Adrenal gland (tissue), 12 donors: Measurements from ENCODE around the gene EXOC3L2. TPM values are rescaled to one million over a fixed set of nuclear protein-coding genes. Genes with fewer than 3 reads are reported as not detected.

Experiments used
- DNase-seq, 7 donors: peaks; one replicate each; pipeline ENCODE4 v3.0.0-alpha.2; 2019 to 2020
- H3K27ac ChIP-seq, 5 donors: fragments of 200-600 bp; sonication (generic) in 4 of 5; 1 replicate in 3 of 5; 2 replicates in 2 of 5; pipeline versions ENCODE4 v1.5.1 to v1.8.0; 2016 to 2020; ENCODE audit warnings: mild to moderate bottlenecking in 1 of 5
- H3K27me3 ChIP-seq: fragments of 200-600 bp; 2 replicates; pipeline ENCODE4 v1.8.0; 2021
- H3K36me3 ChIP-seq, 2 donors: fragments of 200-600 bp; replicated peaks in 1 of 2; 1 replicate in 1 of 2; 2 replicates in 1 of 2; pipeline versions ENCODE4 v1.5.1 to v1.8.0; 2018 to 2022
- H3K4me1 ChIP-seq, 2 donors: fragments of 200-600 bp; replicated peaks in 1 of 2; 1 replicate in 1 of 2; 2 replicates in 1 of 2; pipeline versions ENCODE4 v1.5.1 to v1.8.0; 2018 to 2021
- H3K4me3 ChIP-seq, 4 donors: fragments of 200-600 bp; sonication (generic) in 3 of 4; one replicate each; pipeline ENCODE4 v1.5.1; 2016 to 2018
- H3K9me3 ChIP-seq, 3 donors: fragments of 200-600 bp; sonication (generic) in 1 of 3; replicated peaks in 1 of 3; 1 replicate in 2 of 3; 2 replicates in 1 of 3; pipeline versions ENCODE4 v1.5.1 to v1.8.0; 2016 to 2021
- POLR2A ChIP-seq, 2 donors: fragments of 450-650 bp; IDR thresholded peaks; one replicate each; pipeline ENCODE4 v1.6.1; 2017; ENCODE audit warnings: antibody characterized with exemption in 2 of 2, mild to moderate bottlenecking in 2 of 2, moderate library complexity in 1 of 2
- WGBS, 4 donors: extraction: QIAGEN DNeasy Blood & Tissue Kit in 2 of 4; methylation state at CpG; one replicate each; pipeline versions ENCODE4 v1.1.5 to v1.1.7; 2013 to 2017; 5-methylcytosine and 5-hydroxymethylcytosine counted together
- intact Hi-C, 2 donors: fragments of 100-400 bp; cut with DNase I; formaldehyde crosslinking; loops; one replicate each; pipeline versions ENCODE4 v1.14.1 to v1.15.0; 2022 to 2023
- polyA plus RNA-seq, 3 donors: library from polyadenylated mRNA; stranded (reverse); fragments of 200-250 nt in 2 of 3; fragments of 350-450 nt in 1 of 3; fragmentation: Illumina TruSeq in 1 of 3; extraction: RNeasy Lipid Tissue Mini Kit (QIAGEN cat#74804) in 1 of 3; gene quantifications; one replicate each; pipeline ENCODE4 v1.2.3, GENCODE V29; 2013 to 2014
- total RNA-seq, 9 donors: library from RNA; depleted of rRNA in 4 of 9; stranded (reverse); fragments of >200 nt in 4 of 9; fragments of 120-200 nt in 1 of 9; fragmentation: NEBNext Ultra II Directional in 1 of 9; extraction: Animal tissue kit (Norgen Biotek cat#: 25700) in 1 of 9; gene quantifications; one replicate each; pipeline versions ENCODE4 v1.1.0 to v1.2.4, GENCODE V29; 2013 to 2023
- TF ChIP-seq, protein P1 (sequence below), 6 experiments: fragments of 450-650 bp in 4 of 6; fragments of 200-600 bp in 2 of 6; sonication (generic) in 1 of 6; IDR thresholded peaks; 1 replicate in 5 of 6; 2 replicates in 1 of 6; pipeline versions ENCODE4 v1.5.1 to v1.8.0; 2016 to 2021; ENCODE audit warnings: antibody characterized with exemption in 6 of 6, mild to moderate bottlenecking in 2 of 6, moderate library complexity in 1 of 6
- donor health status: healthy with polysubstance abuse.
- donor health status: Bipolar disorder and iron deficiency.
- donor health status: DM: yes; HTN: yes; CAD: no.
- donor health status: DM: no; HTN: no; CAD: no.
- donor health status: DM: no; HTN: no; CAD: no.
- donor health status: DM: yes; HTN: yes; CAD: no.

EXOC3L2 gene
- total and polyA plus RNA-seq, 12 donors: 2.1 to 26.4 (median 16.3) TPM

GRCh38 chr19:45264781-45265317 is 19.6 kb upstream of the EXOC3L2 start:
- Histone ChIP-seq H3K4me3 (no peak overlapping the region), H3K27me3 (no peaks in the 10 kb centered on the region), H3K27ac (no peak overlapping the region), H3K36me3 (peaks cover 0 to 21% of the 10 kb centered on the region in 2 donors), H3K4me1 (no peaks in the 10 kb centered on the region), H3K9me3 (no peaks in the 10 kb centered on the region)
- TF ChIP-seq POLR2A (IDR thresholded peaks at IDR 0.05): no peak
- TF ChIP-seq, protein P1, sequence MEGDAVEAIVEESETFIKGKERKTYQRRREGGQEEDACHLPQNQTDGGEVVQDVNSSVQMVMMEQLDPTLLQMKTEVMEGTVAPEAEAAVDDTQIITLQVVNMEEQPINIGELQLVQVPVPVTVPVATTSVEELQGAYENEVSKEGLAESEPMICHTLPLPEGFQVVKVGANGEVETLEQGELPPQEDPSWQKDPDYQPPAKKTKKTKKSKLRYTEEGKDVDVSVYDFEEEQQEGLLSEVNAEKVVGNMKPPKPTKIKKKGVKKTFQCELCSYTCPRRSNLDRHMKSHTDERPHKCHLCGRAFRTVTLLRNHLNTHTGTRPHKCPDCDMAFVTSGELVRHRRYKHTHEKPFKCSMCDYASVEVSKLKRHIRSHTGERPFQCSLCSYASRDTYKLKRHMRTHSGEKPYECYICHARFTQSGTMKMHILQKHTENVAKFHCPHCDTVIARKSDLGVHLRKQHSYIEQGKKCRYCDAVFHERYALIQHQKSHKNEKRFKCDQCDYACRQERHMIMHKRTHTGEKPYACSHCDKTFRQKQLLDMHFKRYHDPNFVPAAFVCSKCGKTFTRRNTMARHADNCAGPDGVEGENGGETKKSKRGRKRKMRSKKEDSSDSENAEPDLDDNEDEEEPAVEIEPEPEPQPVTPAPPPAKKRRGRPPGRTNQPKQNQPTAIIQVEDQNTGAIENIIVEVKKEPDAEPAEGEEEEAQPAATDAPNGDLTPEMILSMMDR (IDR thresholded peaks at IDR 0.05): no peak
- WGBS, 4 donors: 89 to 95% (median 94%) methylated on average over 16 to 19 of the region's 19 CpGs
- intact Hi-C loops: no loop called here
- DNase-seq: no peak

DNA sequence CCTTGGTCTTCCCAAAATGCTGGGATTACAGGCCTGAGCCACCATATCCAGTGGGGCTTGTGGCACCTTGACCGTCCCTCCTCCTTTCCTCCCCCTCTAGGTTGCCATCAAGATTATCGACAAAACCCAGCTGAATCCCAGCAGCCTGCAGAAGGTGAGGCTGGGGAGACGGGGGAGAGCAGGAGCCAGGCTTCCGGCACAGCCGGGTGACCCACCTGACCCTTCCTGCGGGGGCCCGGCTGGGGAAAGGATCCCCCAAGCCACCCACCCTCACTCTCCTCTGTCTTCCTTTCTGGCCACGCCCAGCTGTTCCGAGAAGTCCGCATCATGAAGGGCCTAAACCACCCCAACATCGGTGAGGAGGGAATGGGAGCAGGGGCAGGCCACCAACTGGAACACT is 17.8 kb upstream of the EXOC3L2 start:
- Histone ChIP-seq H3K4me1 (no peaks in the 10 kb centered on the region), H3K9me3 (no peaks in the 10 kb centered on the region), H3K36me3 (peaks cover 0 to 14% of the 10 kb centered on the region in 2 donors), H3K27ac (no peak overlapping the region), H3K4me3 (no peak overlapping the region), H3K27me3 (no peaks in the 10 kb centered on the region)
- TF ChIP-seq POLR2A (IDR thresholded peaks at IDR 0.05): no peak
- TF ChIP-seq, protein P1 (IDR thresholded peaks at IDR 0.05): no peak
- intact Hi-C loops: no loop called here
- no peak for DNase-seq
- 89 to 96% (median 89%) methylated on average over 8 to 11 of the region's 11 CpGs for WGBS, 4 donors

GRCh38 chr19:45262570-45262969 is 17.4 kb upstream of the EXOC3L2 start:
- H3K27ac ChIP-seq: no peak overlapping the region
- H3K36me3 ChIP-seq: peaks cover 0 to 11% of the 10 kb centered on the region in 2 donors
- WGBS, 4 donors: 86 to 100% (median 92%) methylated on average over 4 to 6 of the region's 6 CpGs
- DNase-seq: no peak
- no peak for TF ChIP-seq POLR2A (IDR thresholded peaks at IDR 0.05)
- TF ChIP-seq, protein P1 (IDR thresholded peaks at IDR 0.05): no peak
- no peak overlapping the region for H3K4me3 ChIP-seq
- no peaks in the 10 kb centered on the region for H3K9me3 ChIP-seq
- H3K27me3 ChIP-seq: no peaks in the 10 kb centered on the region
- H3K4me1 ChIP-seq: no peaks in the 10 kb centered on the region
- intact Hi-C loops: no loop called here

GRCh38 chr19:45258862-45259261 is 13.7 kb upstream of the EXOC3L2 start:
- TF ChIP-seq, protein P1 (IDR thresholded peaks at IDR 0.05): no peak
- no peak for TF ChIP-seq POLR2A (IDR thresholded peaks at IDR 0.05)
- intact Hi-C loops: loop anchor here in 1 of 2 donors (10.0 kb wide), 1 partner anchor 76 kb away; no protein-coding TSS in a partner anchor
- Histone ChIP-seq H3K4me1 (peaks cover 0 to 6% of the 10 kb centered on the region in 2 donors), H3K27ac (no peak overlapping the region), H3K4me3 (no peak overlapping the region), H3K27me3 (no peaks in the 10 kb centered on the region), H3K9me3 (no peaks in the 10 kb centered on the region), H3K36me3 (no peaks in the 10 kb centered on the region)
- no peak for DNase-seq
- WGBS, 4 donors: 93 to 97% (median 95%) methylated on average over 3 to 19 of the region's 19 CpGs
